Measurements from ENCODE around the gene GET3.

GRCh38 chr19:12705169-12705568, 32.1 kb upstream of the GET3 start:
- no peak for TF ChIP-seq CTCF (conservative IDR thresholded peaks at IDR 0.05 in 1 of 2, IDR thresholded peaks at IDR 0.05 in 1 of 2; ENCODE audit: extremely low read depth in 1 of 2, insufficient read depth in 1 of 2, low read depth in 1 of 2, low read length in 2 of 2)
- TF ChIP-seq EZH2 (IDR thresholded peaks at IDR 0.05; ENCODE audit: borderline replicate concordance, low read length) = no peak
